ENCODE measurements around the gene ULK3. TPM values are rescaled to one million over a fixed set of nuclear protein-coding genes. Genes with fewer than 3 reads are reported as not detected.

ULK3 gene
- total and polyA plus RNA-seq, 10 of the 15 experiments (the other 5 are each of a cell fraction or from before 2014, with no cell fraction given) = 0.64 to 38.8 (median 27.1) TPM

DNA sequence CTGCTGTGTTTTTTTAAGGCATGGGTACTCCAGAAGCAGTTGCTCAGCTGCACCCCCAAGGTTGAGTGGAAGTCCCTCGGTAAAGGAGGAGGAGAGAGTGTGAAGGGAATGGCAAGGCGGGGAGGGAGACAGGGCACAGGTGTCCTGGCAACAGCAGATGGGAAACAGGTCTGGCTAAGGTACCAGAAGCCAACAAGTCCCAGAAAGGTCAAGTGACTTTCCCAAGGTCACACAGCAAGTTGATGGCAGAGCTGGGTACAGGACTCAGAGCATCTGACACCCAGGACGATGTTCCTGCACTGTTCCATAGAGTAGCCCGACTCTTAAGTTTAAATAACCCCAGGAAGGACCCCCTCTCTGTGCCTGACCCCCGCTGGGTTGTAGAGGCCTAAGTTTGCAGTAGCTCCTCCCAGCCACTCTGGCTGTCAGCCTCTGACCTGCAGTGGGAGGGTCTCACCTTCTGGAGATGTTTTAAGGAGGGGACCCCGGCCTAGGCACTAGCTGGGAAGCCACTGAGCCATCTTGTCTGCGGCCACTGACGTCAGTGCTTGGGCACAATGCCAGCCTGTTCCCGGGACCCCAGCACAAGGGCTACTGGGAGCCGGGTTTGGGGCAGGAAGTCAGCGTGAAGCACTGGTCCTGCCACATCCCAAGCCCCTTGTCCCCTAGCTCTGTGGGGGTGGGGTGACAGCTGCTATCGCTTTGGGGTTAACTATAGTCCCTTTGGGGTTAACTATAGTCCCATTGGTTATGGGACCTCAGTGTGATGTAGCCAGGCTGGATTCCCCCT, 50.5 kb downstream of the ULK3 start:
- Histone ChIP-seq H3K4me1 (ENCODE audit: control insufficient read depth, insufficient read depth, low read length) (peaks cover 59% of the 10 kb centered on the region), H3K79me2 (ENCODE audit: control insufficient read depth, insufficient read depth, low read length) (peaks cover 89% of the 10 kb centered on the region), H3K27ac (ENCODE audit: control insufficient read depth, insufficient read depth) (peak overlapping the region; percentile 96), H3K36me3 (ENCODE audit: control insufficient read depth in 2 of 2, insufficient read depth in 2 of 2, low read length in 1 of 2) (peaks cover 17% of the 10 kb centered on the region in 2 experiments; a peak in 3 of 4 replicates), H3K27me3 (replicated peaks in 1 of 2; ENCODE audit: control insufficient read depth in 2 of 2, insufficient read depth in 2 of 2, low read length in 1 of 2) (no peaks in the 10 kb centered on the region), H4K20me1 (ENCODE audit: control insufficient read depth, insufficient read depth) (no peaks in the 10 kb centered on the region), H3K4me3 (peak overlapping the region; percentile 77), H3K9ac (ENCODE audit: control insufficient read depth, insufficient read depth, low read length) (peak overlapping the region; percentile 82), H3K9me3 (replicated peaks; ENCODE audit: control insufficient read depth, insufficient read depth, low read length) (no peaks in the 10 kb centered on the region), H2AFZ (ENCODE audit: control insufficient read depth, low read depth, low read length) (no peak overlapping the region), H3K4me2 (ENCODE audit: control insufficient read depth, insufficient read depth) (peak overlapping the region; percentile 67)
- SMC1A ChIA-PET (ENCODE audit: uncharacterized antibody, unreplicated experiment) = interaction anchor here (1.0 to 15.7 kb wide), 10 partner anchors 5 to 158 kb away, joined by 3 to 811 read pairs (median 4); partner anchors contain the start of gene CSK
- FAIRE-seq (no peak), DNase-seq (ENCODE audit: low read depth, low spot score) (no peak), ATAC-seq (no peak)
- in situ Hi-C loops (cut with MboI) (no loop called here), intact Hi-C loops (cut with micrococcal nuclease; ENCODE audit: unreplicated experiment) (no loop called here)
- RAD21 ChIA-PET (ENCODE audit: unreplicated experiment) = interaction anchor here (0.8 to 25.2 kb wide), 8 partner anchors 2 to 362 kb away, joined by 3 to 1186 read pairs (median 3); partner anchors contain the start of genes ARID3B and CSK
- CTCF ChIA-PET = interaction anchor here (0.8 to 25.9 kb wide), 14 partner anchors 6 to 171 kb away, joined by 3 to 1288 read pairs (median 4); partner anchors contain the start of genes CSK and ULK3
- POLR2A ChIA-PET = interaction anchor here (0.6 to 14.2 kb wide), 6 partner anchors 16 to 395 kb away, joined by 3 to 602 read pairs (median 4); partner anchors contain the start of genes CSK and FAM219B
- 7% methylated on average over 12 of the region's 12 CpGs for whole genome bisulfite sequencing (ENCODE audit: insufficient coverage, insufficient replicate concordance, low lambda C conversion rate, missing lambda C conversion rate)
- BruUV-seq (replicated peaks) = no TSS peak
- 0 out of 2 replicates have a peak, but pooled peaks have one; percentile 33 for TF ChIP-seq ZNF24 (IDR thresholded peaks at IDR 0.05)
- TF ChIP-seq MEF2B (IDR thresholded peaks at IDR 0.05; ENCODE audit: partially characterized antibody, poor library complexity, severe bottlenecking) = peak; percentile 52
- peak; percentile 32; the same call in 1 of the 2 replicates for TF ChIP-seq EED (IDR thresholded peaks at IDR 0.05; ENCODE audit: low read depth)
- TF ChIP-seq GABPA (IDR thresholded peaks at IDR 0.05; ENCODE audit: low read depth) = no peak
- no peak for TF ChIP-seq TAF1 (IDR thresholded peaks at IDR 0.05; ENCODE audit: borderline replicate concordance, low read depth, low read length)
- no peak for TF ChIP-seq ASH2L (IDR thresholded peaks at IDR 0.05; ENCODE audit: borderline replicate concordance, low read depth)
- TF ChIP-seq RELA (IDR thresholded peaks at IDR 0.05; ENCODE audit: borderline replicate concordance, partially characterized antibody) = no peak
- TF ChIP-seq CREB1 (IDR thresholded peaks at IDR 0.05; ENCODE audit: low read depth) = no peak
- no peak for TF ChIP-seq SP1 (IDR thresholded peaks at IDR 0.05; ENCODE audit: low read depth, low read length)
- TF ChIP-seq ZZZ3 (IDR thresholded peaks at IDR 0.05; ENCODE audit: control insufficient read depth, insufficient read length, low read depth) = no peak
- no peak for TF ChIP-seq ZNF622 (IDR thresholded peaks at IDR 0.05)
- TF ChIP-seq, protein P1, sequence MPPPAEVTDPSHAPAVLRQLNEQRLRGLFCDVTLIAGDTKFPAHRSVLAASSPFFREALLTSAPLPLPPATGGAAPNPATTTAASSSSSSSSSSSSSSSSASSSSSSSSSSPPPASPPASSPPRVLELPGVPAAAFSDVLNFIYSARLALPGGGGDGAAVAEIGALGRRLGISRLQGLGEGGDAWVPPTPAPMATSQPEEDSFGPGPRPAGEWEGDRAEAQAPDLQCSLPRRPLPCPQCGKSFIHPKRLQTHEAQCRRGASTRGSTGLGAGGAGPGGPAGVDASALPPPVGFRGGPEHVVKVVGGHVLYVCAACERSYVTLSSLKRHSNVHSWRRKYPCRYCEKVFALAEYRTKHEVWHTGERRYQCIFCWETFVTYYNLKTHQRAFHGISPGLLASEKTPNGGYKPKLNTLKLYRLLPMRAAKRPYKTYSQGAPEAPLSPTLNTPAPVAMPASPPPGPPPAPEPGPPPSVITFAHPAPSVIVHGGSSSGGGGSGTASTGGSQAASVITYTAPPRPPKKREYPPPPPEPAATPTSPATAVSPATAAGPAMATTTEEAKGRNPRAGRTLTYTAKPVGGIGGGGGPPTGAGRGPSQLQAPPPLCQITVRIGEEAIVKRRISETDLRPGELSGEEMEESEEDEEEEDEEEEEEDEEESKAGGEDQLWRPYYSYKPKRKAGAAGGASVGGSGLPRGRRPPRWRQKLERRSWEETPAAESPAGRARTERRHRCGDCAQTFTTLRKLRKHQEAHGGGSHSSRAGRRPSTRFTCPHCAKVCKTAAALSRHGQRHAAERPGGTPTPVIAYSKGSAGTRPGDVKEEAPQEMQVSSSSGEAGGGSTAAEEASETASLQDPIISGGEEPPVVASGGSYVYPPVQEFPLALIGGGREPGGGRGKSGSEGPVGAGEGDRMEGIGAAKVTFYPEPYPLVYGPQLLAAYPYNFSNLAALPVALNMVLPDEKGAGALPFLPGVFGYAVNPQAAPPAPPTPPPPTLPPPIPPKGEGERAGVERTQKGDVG (CRISPR knock-in tag; IDR thresholded peaks at IDR 0.05) = no peak
- TF ChIP-seq FOS (IDR thresholded peaks at IDR 0.05; ENCODE audit: borderline replicate concordance, extremely low read depth, insufficient read length) = no peak
- TF ChIP-seq NFXL1 (IDR thresholded peaks at IDR 0.05; ENCODE audit: borderline replicate concordance) = no peak
- TF ChIP-seq, protein P2, sequence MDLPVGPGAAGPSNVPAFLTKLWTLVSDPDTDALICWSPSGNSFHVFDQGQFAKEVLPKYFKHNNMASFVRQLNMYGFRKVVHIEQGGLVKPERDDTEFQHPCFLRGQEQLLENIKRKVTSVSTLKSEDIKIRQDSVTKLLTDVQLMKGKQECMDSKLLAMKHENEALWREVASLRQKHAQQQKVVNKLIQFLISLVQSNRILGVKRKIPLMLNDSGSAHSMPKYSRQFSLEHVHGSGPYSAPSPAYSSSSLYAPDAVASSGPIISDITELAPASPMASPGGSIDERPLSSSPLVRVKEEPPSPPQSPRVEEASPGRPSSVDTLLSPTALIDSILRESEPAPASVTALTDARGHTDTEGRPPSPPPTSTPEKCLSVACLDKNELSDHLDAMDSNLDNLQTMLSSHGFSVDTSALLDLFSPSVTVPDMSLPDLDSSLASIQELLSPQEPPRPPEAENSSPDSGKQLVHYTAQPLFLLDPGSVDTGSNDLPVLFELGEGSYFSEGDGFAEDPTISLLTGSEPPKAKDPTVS (IDR thresholded peaks at IDR 0.05; ENCODE audit: low read depth, low read length) = no peak
- 0 out of 2 replicates have a peak, but pooled peaks have one; percentile 3 for TF ChIP-seq POLR2A (IDR thresholded peaks at IDR 0.05; ENCODE audit: low read depth, low read length)

All from GM12878 (cell line).